Stimulated activated CD4-positive, alpha-beta T cell treated with anti-CD3 and anti-CD28 coated beads, Interleukin-2, amount 100 ng/mL, for 24 hours (primary cell): ENCODE results near the gene KCNQ5.
"Not testable (repeated sequence)": the region's sequence is repeated elsewhere in the genome, so short reads cannot be mapped to it uniquely, and the experiment has no call there.

Experiments used
- DNase-seq, 2 donors: peaks; one replicate each; pipeline ENCODE4 v3.0.0-alpha.2; 2020

Gene KCNQ5

DNA sequence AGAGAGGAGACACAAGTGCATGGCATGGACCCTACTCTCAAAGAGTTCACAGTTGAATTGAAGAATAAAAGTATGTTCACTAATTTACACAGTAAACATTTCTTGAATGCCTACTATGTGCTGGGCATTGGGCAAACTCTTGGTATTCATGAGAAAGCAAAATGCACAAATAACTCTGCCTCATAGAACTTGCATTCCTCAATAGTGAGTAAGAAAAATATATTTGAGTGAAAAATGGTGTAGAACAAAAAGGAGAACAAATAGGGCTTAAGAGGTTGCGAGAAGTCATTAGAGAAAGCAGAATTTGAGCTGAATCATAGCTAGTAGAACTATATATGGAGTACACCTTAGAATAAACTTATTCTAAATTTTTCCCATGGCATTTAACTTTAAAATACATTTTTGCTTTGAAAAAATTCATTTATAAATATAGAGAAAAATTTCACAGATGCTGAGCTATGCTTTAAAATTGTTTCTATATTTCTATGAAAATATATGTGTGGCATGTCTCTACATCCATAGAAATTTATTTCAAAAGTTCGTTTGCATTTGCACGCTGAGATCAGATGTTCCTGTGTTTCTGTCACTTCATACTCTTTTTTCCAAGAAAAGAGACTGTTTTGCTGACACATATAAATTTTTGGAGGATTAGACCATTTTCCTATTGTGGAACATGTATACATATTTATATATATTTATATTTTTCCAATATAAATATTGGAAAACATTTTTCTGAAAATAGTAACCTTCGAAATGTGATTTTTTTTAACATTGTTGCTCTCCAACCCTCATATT is 236.1 kb downstream of the KCNQ5 start:
- no peak for DNase-seq

DNA sequence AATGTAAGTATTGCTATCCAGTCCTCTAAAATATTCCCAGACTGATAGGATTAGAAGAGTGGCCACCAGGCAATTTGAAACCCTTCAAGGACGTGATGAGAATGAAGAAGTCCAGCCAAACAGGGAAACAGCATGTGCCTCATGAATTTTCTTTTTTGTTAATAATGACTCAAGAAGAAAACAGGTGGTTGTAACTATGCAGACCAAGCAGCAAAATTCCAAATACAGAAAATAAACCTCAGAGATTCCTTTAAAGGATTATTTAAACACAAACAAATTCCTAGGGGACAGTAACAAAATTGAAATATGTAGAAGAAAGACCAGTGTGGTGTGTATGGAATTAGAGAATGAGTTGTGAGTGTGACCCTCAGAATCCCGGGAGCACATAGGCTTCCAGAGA is 239.2 kb downstream of the KCNQ5 start:
- DNase-seq = no peak

DNA sequence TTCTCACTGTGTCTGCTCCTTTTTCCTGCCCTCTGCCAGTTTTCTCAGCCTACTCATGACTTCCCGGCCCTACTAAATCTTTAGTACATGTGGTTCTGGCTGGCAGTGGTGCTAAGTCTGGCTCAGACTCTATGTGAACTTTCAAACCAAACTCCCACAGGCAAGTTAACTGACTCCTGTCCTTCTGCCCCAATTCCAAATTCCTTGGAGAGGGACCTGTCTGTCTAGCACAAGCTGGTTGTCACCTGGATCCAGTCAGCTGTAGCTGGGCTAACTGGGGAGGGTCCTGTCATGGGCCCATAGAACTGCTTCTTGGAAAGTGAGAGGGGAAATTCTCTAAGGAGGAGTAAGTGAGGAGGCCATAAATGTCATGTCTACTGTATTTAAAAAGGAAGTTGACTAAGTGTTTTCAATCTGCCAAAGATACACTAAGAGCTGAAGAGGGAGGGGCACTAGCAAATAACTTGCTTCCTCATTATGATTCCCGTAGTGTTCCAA is 240.1 kb downstream of the KCNQ5 start:
- no peak for DNase-seq

DNA sequence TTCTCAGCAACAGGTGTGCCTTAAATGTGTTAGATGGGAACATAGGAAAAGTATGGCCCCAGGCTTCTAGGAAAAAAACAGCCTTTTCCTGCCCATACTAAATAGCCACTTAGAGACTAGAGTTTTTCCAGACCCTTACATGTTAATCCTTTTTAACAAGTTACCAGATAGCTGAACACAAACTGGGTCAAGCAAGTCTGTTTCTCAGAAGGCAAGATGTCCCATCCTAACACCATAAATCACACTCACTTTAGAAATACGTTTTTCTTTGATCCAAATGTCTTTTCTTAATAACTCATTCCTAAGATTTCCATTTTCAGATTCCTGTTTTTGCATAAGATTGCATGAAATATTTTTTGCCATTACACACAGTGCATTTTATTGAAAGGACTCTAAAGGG is 241.3 kb downstream of the KCNQ5 start:
- DNase-seq = no peak

DNA sequence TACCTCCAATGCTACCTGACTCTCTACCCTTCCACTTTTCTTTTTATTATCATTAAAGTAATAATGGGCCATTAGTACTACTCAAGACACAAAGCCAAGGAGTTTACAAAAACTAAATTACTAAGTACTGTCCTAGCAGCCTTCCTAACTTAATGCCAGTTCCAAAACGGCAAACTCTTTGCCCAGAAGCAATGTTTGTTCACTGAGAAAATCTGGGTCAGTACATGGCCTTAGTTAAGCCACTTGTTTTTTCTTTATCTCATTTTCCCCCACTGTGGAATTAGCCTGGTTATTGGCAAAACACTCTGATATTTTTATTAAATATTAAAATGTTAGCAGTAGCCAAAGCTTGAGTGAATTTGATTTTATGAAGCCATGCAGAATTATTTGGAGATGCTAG is 242.4 kb downstream of the KCNQ5 start:
- DNase-seq = no peak

DNA sequence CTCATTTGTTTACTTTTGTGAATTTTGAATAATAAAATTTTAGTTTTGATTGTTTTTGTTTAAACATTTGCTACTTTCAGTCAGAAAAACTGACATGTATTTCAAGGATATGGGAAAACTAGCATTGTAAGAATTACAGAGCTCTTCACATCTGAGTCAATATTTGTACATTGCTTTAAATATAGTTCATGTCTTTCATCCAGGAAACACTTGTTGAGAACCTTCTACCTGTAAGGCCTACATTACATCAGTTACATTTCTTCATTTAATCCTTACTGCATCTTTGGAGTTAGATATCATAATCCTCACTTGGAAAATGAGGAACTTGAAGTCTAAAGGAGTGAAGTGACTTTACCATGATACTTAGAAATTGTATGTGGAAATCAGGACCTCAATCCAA is 242.9 kb downstream of the KCNQ5 start:
- no peak for DNase-seq

DNA sequence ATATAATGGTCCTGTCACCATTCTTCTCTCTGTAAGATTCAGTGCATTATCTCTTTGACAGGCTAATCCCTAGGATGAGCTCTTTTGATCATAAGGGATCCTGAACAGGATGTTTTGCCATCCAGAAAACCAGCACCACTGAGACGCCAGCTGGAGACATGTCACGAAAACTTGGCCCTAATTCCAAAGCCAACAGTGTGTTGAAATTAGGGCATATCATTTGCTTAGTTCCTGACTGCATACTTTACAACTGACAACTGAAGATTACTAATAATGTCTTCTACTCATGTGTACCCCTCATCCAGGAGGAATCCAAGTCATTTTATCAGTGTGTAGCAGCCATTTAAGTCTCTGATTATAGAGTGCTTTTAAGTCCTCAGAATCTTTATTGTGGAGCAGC is 243.6 kb downstream of the KCNQ5 start:
- DNase-seq = no peak

DNA sequence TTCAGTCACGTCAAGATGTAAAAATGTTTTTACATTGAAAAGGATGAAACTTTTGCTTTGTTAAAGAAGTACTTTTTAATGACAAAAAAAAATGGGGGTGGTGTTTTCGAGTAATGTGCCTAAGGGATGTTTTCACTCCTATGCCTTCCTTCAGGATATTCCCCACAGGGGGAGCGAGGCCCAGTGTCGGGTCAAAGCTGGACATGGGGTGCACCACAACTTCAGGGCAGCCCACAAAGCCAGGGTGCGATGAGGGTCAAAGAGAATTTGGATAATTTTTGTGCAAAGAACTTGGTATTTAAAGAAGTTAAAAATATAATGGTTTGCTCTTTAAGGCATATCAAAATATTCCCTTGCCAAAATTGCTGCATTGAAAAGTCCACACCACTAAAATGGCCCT is 247.8 kb downstream of the KCNQ5 start:
- no peak for DNase-seq

DNA sequence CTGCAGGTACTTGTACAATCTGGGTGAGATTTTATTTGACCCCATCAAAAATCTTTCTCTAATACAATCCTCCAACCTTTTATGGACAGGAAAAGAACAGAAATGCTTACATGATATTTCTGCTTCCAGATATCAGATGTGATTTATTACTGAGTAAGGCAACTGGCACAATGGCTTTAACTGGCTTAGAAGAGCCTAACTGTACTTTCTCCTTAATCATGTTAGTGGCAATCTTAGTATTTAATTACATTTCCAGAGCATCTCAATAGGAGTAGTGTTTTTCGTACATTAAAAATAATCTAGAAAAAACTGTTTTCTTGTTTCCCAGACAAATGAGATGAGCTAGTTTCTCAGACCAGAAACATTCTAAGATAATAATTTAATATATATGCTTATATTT is 251.6 kb downstream of the KCNQ5 start:
- DNase-seq = no peak

DNA sequence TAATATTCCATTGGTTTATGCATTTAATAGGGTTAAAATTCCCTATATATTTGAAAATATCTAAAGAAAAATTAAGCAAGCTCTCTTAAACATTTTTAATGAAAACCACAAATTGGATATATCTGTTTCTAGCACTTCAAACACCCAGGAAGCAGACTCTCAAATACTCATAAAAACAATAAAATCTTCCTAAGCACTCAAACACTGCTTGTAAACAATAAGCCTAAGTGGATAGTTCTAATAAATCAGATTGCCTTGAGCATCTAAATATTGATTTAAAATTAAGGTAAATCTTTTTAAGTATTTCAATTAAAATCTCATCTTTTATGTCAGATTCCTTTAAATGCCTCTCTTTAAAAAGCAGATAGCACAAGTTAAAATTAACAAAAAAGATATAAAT is 254.4 kb downstream of the KCNQ5 start:
- DNase-seq = no peak

DNA sequence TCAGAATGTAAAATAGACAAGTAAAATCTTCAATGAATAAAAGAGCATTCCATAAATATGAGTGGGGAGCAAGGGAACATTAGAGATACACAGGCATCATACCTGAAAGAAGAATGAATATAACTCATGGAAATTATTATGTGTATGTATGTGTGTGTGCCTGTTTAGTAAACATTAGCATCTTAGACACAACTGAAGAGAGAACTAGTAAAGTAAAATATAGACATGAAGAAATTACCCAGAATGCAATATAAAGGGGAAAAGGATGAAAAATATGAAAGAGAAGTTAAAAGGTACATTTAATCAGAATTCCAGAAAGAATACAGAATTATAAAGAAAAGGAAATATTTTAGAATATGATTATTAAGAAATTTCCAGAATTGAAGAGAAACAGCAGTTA is 264.3 kb downstream of the KCNQ5 start:
- DNase-seq = no peak

DNA sequence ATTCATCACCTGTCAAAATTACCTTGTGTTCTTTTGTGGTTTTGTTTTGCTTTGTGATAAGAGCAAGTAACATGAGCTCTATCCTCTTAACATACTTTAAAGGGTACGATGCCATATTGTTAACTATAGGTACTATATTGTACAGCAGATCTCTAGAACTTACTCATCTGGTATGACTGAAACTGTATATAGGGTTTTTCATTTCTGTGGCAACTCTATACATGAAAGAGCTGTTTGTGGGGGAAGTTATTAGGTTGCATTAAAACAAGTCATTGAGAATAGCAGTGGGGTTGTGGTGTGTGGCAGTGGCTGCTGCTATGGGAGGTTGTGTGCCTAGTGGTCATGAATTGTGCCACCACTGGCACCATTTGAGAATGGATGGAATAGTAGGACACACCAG is 268.4 kb downstream of the KCNQ5 start:
- no peak for DNase-seq

DNA sequence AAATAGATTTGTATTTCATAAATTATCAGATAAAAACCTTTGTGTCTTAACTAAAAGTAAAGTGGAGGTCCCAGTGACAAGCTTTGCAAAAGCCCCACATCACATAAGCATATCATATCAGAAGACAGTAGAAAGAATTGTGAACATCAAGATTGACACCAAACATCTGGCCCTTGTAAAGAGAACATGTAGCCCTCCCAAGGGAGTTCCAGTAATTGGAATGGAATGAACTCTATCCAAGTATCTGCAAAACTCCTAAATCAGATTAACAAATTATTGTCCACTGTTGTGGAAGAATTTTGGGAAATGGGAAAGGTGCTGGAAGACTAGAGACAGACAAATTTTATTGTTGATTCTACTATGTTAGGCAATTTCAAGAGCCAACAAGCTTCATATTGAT is 268.8 kb downstream of the KCNQ5 start:
- DNase-seq = no peak

DNA sequence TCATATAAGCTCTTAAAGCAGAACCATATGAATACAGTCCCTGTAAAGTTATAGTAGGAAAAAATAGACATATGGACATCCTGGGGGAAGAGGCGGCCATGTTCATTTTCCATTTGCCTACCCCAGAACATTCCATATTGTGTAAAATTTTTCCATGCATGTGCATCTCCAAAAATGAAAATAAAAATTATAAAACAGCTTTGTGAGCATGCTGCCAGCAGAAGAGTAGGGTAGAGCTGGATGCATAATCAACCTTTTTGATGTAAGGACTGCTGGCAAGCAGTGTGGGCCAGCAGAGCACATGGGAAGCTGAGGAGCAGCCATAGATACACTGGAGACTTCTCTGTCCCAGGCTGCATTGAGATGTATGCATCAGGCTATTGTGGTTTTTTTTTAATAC is 271.0 kb downstream of the KCNQ5 start:
- DNase-seq = no peak

DNA sequence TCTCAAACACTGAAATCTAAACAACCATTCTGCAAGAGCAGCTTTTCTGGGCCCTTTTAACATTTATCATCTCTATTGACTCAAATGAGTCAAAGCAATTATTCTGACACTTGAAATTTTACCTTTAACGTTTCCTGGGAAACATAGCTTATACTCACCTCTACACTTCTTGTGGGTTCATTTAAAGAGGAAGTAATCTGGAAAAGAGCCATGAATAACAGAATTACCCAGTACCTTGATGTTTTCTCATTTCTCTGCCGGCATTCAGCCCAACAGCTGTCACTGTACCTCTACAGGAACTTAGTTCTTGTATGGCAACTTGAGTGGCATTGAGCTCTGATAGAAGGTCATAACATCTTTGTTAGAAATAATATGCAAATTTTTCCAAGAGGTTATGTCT is 272.2 kb downstream of the KCNQ5 start:
- no peak for DNase-seq

DNA sequence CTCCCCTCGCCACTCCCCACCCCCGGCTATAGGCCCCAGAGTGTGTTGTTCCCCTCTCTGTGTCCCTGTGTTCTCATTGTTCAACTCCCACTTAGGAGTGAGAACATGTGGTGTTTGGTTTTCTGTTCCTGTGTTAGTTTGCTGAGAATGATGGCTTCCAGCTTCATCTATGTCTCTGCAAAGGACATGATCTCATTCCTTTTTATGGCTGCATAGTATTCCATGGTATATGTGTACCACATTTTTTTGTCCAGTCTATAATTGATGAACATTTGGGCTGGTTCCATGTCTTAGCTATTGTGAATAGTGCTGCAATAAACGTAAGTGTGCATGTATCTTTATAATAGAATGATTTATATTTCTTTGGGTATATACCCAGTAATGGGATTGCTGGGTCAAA is 276.4 kb downstream of the KCNQ5 start:
- not testable (repeated sequence) for DNase-seq

DNA sequence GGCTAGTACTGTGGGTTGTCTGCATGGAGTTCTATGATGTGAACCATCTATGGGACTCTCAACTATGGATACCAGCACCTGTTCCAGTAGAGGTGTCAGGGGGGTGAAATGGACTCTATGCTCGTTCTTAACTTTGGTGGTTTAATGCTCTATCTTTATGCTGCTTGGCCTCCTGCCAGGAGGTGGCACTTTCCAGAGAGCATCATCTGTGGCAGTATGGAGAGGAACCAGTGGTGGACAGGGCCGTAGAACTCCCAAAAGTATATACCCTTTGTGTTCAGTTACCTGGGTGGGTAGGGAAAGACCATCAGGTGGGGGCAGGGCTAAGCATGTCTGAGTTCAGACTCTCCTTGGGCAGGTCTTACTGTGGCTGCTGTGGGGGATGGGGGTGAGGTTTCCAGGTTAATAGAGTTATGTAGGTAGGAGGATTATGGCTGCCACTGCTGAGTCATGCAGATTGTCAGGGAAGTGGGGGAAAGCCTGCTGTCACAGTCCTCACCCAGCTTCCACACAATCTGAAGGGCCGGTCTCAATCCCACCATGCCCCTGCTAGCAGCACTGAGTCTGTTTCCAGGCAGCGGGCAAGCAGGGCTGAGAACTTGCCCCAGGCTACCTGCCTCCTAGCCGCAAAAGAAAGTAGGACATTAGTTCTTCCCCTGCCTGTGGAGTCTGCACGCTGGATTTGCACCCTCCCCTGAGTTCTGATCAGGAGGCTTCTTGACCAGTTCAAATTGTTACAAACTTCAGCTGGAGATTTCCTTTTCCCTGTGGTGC is 284.0 kb downstream of the KCNQ5 start:
- DNase-seq = no peak

DNA sequence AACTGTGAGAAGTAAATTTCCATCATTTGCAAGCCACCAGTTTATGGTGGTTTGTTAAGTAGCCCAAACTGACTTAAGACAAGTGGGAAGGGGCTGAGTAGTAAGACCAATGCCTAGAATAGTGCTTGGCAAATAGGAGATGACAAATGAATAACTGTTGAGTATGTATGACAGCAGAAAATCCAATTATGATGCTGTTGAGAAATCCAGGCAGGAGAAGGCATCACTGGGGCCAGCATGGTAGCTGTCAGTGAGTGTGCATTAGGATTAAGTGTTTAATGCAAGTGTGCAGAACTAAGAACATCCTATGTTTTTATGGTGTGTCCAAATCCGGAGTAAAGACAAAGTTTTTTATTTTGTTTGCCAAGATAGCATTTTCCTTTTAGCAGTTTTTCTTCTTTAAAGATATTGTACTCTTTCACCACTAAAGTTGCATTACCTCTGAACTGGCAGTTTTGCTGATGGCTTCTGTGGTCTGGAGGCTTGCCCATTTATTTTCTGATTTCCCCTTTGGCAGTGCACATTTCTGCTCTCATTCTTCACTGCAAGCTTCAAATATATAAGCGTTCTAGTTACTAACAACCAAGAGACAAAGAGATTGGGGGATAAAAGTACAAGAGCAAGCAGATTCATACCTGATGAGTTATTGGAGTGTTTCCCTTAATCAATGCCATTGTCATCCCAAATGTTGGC is 289.7 kb downstream of the KCNQ5 start:
- no peak for DNase-seq

DNA sequence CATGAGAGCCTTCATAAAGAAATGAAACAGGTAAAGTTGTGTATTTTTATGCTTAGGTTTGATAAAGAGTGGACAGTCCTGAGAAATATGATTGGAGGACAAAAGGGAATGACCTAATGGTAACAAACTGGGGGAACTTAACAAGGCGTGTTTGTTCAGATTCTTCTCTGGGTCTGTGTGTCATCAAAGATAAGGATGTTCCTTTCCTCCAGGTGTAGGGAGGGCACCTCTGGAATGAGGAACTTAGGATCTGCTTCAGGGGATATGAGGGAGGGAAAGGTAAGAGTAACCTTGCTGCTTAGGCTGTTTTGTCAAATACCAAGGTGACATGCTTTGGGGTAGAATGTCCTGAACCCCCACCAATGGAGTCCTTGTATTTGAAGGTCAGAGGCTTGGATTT is 291.9 kb downstream of the KCNQ5 start:
- DNase-seq = no peak

DNA sequence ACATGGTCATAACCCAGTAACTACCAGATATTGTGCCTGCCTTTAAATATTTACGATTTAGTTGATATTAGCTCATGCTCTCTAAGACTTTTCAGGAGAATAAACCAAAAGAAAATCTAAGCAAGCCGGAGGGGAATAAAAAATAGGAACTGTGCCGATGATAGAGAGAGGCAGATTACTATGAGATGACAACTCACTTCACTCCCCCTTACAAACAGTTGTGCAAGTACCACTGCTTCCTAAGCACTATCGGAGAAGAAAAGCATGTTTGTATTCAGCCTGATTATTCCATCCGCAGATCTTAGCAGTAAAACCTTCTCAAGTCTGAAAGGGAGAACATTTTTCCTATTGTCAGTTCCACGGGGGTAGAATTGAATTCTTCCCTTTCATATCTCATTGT is 294.4 kb downstream of the KCNQ5 start:
- DNase-seq = no peak

DNA sequence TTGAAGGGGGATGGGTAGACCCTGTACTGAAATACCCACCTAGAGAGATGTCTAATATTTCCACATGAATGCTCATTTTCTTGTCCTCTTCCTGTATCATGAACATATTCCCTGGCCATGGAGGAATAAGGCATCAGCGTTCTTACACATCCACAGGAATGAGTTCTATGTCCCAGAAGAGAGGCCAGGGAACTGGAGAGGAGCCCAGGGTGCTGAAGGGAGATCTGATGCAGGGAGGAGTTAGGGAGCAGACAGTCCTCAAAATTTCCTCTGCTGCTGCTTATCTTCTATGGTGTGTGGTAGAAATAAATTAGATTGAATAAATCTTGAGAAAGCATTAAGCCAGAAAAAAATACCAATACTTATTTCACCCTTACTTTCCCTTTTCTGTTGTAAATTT is 295.0 kb downstream of the KCNQ5 start:
- no peak for DNase-seq

DNA sequence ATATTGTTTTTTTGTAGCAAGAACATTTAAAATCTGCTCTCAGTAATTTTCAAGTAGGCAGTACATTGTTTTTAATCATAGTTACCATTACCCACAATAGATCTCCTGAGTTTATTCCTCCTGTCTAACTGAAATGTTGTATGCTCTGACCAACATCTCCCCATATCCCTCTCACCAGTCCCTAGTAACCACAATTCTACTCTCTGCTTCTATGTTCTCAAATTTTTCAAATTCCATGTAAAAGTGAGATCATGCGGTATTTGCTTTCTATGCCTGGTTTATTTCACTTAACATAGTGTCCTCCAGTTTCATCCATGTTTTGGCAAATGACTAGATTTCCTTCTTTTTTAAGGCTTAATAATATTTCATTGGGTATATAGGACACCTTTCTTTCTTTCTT is 300.5 kb downstream of the KCNQ5 start:
- DNase-seq = no peak

DNA sequence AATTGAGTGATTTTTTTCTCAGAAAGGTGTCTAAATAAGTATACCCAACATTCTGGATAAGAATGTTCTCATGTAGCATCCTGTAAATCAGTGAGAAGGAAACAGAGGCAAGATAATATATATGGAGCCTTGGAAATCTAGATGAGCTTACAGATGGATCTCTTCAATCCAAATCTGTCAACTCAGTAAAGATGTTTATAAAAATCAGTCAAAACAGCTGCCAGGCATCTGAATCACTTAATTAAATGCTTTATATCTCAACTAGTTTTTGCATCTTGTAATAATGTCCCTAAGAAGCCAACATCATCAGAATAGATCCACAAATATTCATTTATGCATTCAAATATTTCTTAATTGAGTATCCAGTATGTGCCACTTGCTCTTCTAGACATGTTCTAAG is 303.3 kb downstream of the KCNQ5 start:
- no peak for DNase-seq
